Endometrial microvascular endothelial cells (primary cell): ENCODE data around the gene TMPRSS9. TPM values are rescaled to one million over a fixed set of nuclear protein-coding genes. Genes with fewer than 3 reads are reported as not detected.
"Not testable (repeated sequence)": the region's sequence is repeated elsewhere in the genome, so short reads cannot be mapped to it uniquely, and the experiment has no call there.

Experiments used
- in situ Hi-C: cut with HindIII; loops from 2 replicates; pipeline ENCODE4 v1.10.0; 2017; ENCODE audit warnings: low sequenced_read_pairs, low pct_unique_long_range_greater_than_20kb; ENCODE audit errors: inconsistent ontology term
- total RNA-seq: library from RNA; depleted of rRNA; stranded (reverse); fragments of >200 nt; gene quantifications from one replicate; pipeline ENCODE4 v1.2.3, GENCODE V29; 2015; ENCODE audit errors: inconsistent ontology term

The TMPRSS9 gene
- total RNA-seq, 1 donor from 2014 or later: not detected

- in situ Hi-C loops: no loop called here
These were observed 81.2 kb downstream of the TMPRSS9 start for GRCh38 chr19:2441096-2441752.

GRCh38 chr19:2443116-2443784 lies 83.2 kb downstream of the TMPRSS9 start:
- in situ Hi-C loops: no loop called here

- in situ Hi-C loops: no loop called here
These were observed 83.7 kb downstream of the TMPRSS9 start for GRCh38 chr19:2443785-2444182.

GRCh38 chr19:2444251-2445002 lies 84.4 kb downstream of the TMPRSS9 start:
- in situ Hi-C loops: no loop called here

- in situ Hi-C loops: no loop called here
These were observed 86.3 kb downstream of the TMPRSS9 start for GRCh38 chr19:2446381-2446780.

- in situ Hi-C loops: no loop called here
These were observed 89.0 kb downstream of the TMPRSS9 start for GRCh38 chr19:2449019-2449418.

GRCh38 chr19:2451138-2451537 lies 91.1 kb downstream of the TMPRSS9 start:
- in situ Hi-C loops: no loop called here

- in situ Hi-C loops: no loop called here
These were observed 91.7 kb downstream of the TMPRSS9 start for GRCh38 chr19:2451741-2452140.

GRCh38 chr19:2453431-2454025 lies 93.5 kb downstream of the TMPRSS9 start:
- in situ Hi-C loops: no loop called here

GRCh38 chr19:2454199-2454961 lies 94.3 kb downstream of the TMPRSS9 start:
- in situ Hi-C loops: no loop called here

GRCh38 chr19:2454962-2455850 lies 95.1 kb downstream of the TMPRSS9 start:
- in situ Hi-C loops: no loop called here

- in situ Hi-C loops: no loop called here
These were observed 95.9 kb downstream of the TMPRSS9 start for GRCh38 chr19:2455851-2456570.

GRCh38 chr19:2457394-2458037 lies 97.5 kb downstream of the TMPRSS9 start:
- in situ Hi-C loops: no loop called here

GRCh38 chr19:2458054-2458453 lies 98.0 kb downstream of the TMPRSS9 start:
- in situ Hi-C loops: no loop called here

- in situ Hi-C loops: not testable (repeated sequence)
These were observed 98.7 kb downstream of the TMPRSS9 start for GRCh38 chr19:2458776-2459175.

- in situ Hi-C loops: no loop called here
These were observed 100.2 kb downstream of the TMPRSS9 start for GRCh38 chr19:2460245-2460644.
